HEK293 (cell line): ENCODE results near the gene REEP6.

Experiments
- CTCF ChIA-PET: fragments of 350-600 bp; formaldehyde crosslinking; extraction: SDS; loops from one replicate; lab custom pipeline; 2021; ENCODE audit warnings: antibody characterized with exemption; lab: Yijun Ruan, JAX
- POLR2A ChIA-PET: fragments of 300-600 bp; formaldehyde crosslinking; extraction: SDS; loops from one replicate; lab custom pipeline; 2020; ENCODE audit warnings: antibody characterized with exemption, inconsistent platforms; lab: Yijun Ruan, JAX
- H3K27ac ChIP-seq: fragments of 200-500 bp; sonication (Bioruptor generic); 2 replicates; pipeline ENCODE4 v1.5.1; 2014; ENCODE audit warnings: low read depth, low read length, control low read depth, inconsistent platforms; ENCODE audit errors: extremely low read depth
- H3K36me3 ChIP-seq, 2 experiments: fragments of 200-500 bp in 1 of 2; sonication (Bioruptor generic) in 1 of 2; 1 replicate in 1 of 2; 2 replicates in 1 of 2; pipeline ENCODE4 v1.5.1; 2014 to 2017; ENCODE audit warnings: inconsistent platforms in 2 of 2, low read length in 2 of 2; ENCODE audit not compliant: control insufficient read depth in 2 of 2, insufficient read depth in 1 of 2
- H3K4me1 ChIP-seq: fragments of 200-500 bp; sonication (Bioruptor generic); 2 replicates; pipeline ENCODE4 v1.5.1; 2014; ENCODE audit warnings: mild to moderate bottlenecking, low read length, inconsistent platforms; ENCODE audit not compliant: control insufficient read depth, insufficient read depth
- H3K4me3 ChIP-seq: 2 replicates; pipeline ENCODE4 v1.5.1; 2011; ENCODE audit warnings: low read depth, mild to moderate bottlenecking, control low read depth, low read length, moderate library complexity
- H3K9me3 ChIP-seq: fragments of 200-500 bp; sonication (Bioruptor generic); 2 replicates; pipeline ENCODE4 v1.5.1; 2014; ENCODE audit warnings: low read depth, low read length, inconsistent platforms; ENCODE audit not compliant: control insufficient read depth, insufficient read depth
- BCL11B ChIP-seq: fragments of 450-650 bp; formaldehyde crosslinking; IDR thresholded peaks from 2 replicates; pipeline ENCODE4 v1.5.1; 2016; ENCODE audit warnings: low read depth, missing biosample characterization, missing genetic modification characterization
- IKZF3 ChIP-seq: fragments of 450-650 bp; IDR thresholded peaks from 2 replicates; pipeline ENCODE4 v1.5.0; 2018; ENCODE audit warnings: missing biosample characterization, mild to moderate bottlenecking, missing genetic modification characterization, moderate library complexity
- KLF17 ChIP-seq: fragments of 450-650 bp; formaldehyde crosslinking; IDR thresholded peaks from 2 replicates; pipeline ENCODE4 v1.5.1; 2016; ENCODE audit warnings: missing biosample characterization, missing genetic modification characterization
- KLF7 ChIP-seq: fragments of 450-650 bp; formaldehyde crosslinking; IDR thresholded peaks from 2 replicates; pipeline ENCODE4 v1.5.1; 2016; ENCODE audit warnings: missing biosample characterization, missing genetic modification characterization, borderline replicate concordance
- KLF9 ChIP-seq: fragments of 450-650 bp; formaldehyde crosslinking; IDR thresholded peaks from 2 replicates; pipeline ENCODE4 v1.5.1; 2016; ENCODE audit warnings: missing biosample characterization, missing genetic modification characterization, low read depth
- SP3 ChIP-seq: fragments of 450-650 bp; formaldehyde crosslinking; IDR thresholded peaks from 2 replicates; pipeline ENCODE4 v1.5.1; 2016; ENCODE audit warnings: missing biosample characterization, missing genetic modification characterization
- ZBTB1 ChIP-seq: fragments of 450-650 bp; formaldehyde crosslinking; IDR thresholded peaks from 2 replicates; pipeline ENCODE4 v1.5.1; 2016; ENCODE audit warnings: missing biosample characterization, missing genetic modification characterization
- ZBTB10 ChIP-seq: fragments of 450-650 bp; formaldehyde crosslinking; IDR thresholded peaks from 2 replicates; pipeline ENCODE4 v1.5.1; 2016; ENCODE audit warnings: missing biosample characterization, missing genetic modification characterization
- ZBTB20 ChIP-seq: fragments of 450-650 bp; formaldehyde crosslinking; IDR thresholded peaks from 2 replicates; pipeline ENCODE4 v1.5.1; 2016; ENCODE audit warnings: missing biosample characterization, missing genetic modification characterization
- ZBTB7A ChIP-seq: fragments of 450-650 bp; formaldehyde crosslinking; IDR thresholded peaks from 2 replicates; pipeline ENCODE4 v1.5.1; 2016; ENCODE audit warnings: low read depth, missing biosample characterization, missing genetic modification characterization
- ZEB2 ChIP-seq: fragments of 450-650 bp; formaldehyde crosslinking; IDR thresholded peaks from 2 replicates; pipeline ENCODE4 v1.5.1; 2016; ENCODE audit warnings: missing biosample characterization, missing genetic modification characterization
- ZNF121 ChIP-seq: fragments of 450-650 bp; formaldehyde crosslinking; IDR thresholded peaks from 2 replicates; pipeline ENCODE4 v1.5.1; 2016; ENCODE audit warnings: missing biosample characterization, missing genetic modification characterization
- ZNF169 ChIP-seq: fragments of 450-650 bp; formaldehyde crosslinking; IDR thresholded peaks from 2 replicates; pipeline ENCODE4 v1.5.1; 2016; ENCODE audit warnings: missing biosample characterization, missing genetic modification characterization
- ZNF184 ChIP-seq: fragments of 450-650 bp; IDR thresholded peaks from 2 replicates; pipeline ENCODE4 v1.5.1; 2018; ENCODE audit warnings: missing biosample characterization, mild to moderate bottlenecking, missing genetic modification characterization
- ZNF341 ChIP-seq: fragments of 450-650 bp; formaldehyde crosslinking; IDR thresholded peaks from 2 replicates; pipeline ENCODE4; 2016; ENCODE audit warnings: low read depth, missing biosample characterization, missing genetic modification characterization
- ZNF426 ChIP-seq: fragments of 450-650 bp; formaldehyde crosslinking; IDR thresholded peaks from 2 replicates; pipeline ENCODE4 v1.5.1; 2017; ENCODE audit warnings: missing biosample characterization, missing genetic modification characterization, mild to moderate bottlenecking, inconsistent platforms, moderate library complexity
- ZNF580 ChIP-seq: fragments of 450-650 bp; formaldehyde crosslinking; IDR thresholded peaks from 2 replicates; pipeline ENCODE4 v1.5.1; 2016; ENCODE audit warnings: missing biosample characterization, missing genetic modification characterization
- ZNF623 ChIP-seq: fragments of 450-650 bp; formaldehyde crosslinking; IDR thresholded peaks from 2 replicates; pipeline ENCODE4 v1.5.1; 2016; ENCODE audit warnings: missing biosample characterization, missing genetic modification characterization
- ZNF660 ChIP-seq: fragments of 450-650 bp; IDR thresholded peaks from 2 replicates; pipeline ENCODE4 v1.5.1; 2018; ENCODE audit warnings: missing biosample characterization, mild to moderate bottlenecking, missing genetic modification characterization
- ZNF76 ChIP-seq: fragments of 450-650 bp; formaldehyde crosslinking; IDR thresholded peaks from 2 replicates; pipeline ENCODE4; 2016; ENCODE audit warnings: low read depth, missing biosample characterization, missing genetic modification characterization, borderline replicate concordance
- ZNF837 ChIP-seq: fragments of 450-650 bp; formaldehyde crosslinking; IDR thresholded peaks from 2 replicates; pipeline ENCODE4 v1.5.1; 2016; ENCODE audit warnings: missing biosample characterization, missing genetic modification characterization
- ZSCAN30 ChIP-seq: fragments of 450-650 bp; IDR thresholded peaks from 2 replicates; pipeline ENCODE4 v1.5.1; 2018; ENCODE audit warnings: missing biosample characterization, mild to moderate bottlenecking, missing genetic modification characterization, moderate library complexity
- ZSCAN5A ChIP-seq: fragments of 450-650 bp; formaldehyde crosslinking; IDR thresholded peaks from 2 replicates; pipeline ENCODE4 v1.5.1; 2016; ENCODE audit warnings: missing biosample characterization, missing genetic modification characterization

Gene REEP6

GRCh38 chr19:1511318-1512317 lies 20.6 kb downstream of the REEP6 start:
- Histone ChIP-seq H3K4me1 (no peaks in the 10 kb centered on the region), H3K4me3 (no peak overlapping the region), H3K36me3 (no peaks in the 10 kb centered on the region), H3K27ac (no peak overlapping the region), H3K9me3 (no peaks in the 10 kb centered on the region)
- POLR2A ChIA-PET = no interaction called here
- CTCF ChIA-PET = interaction anchor here (1.0 kb wide), 1 partner anchor 21 kb away, joined by 3 read pairs; no protein-coding TSS in a partner anchor
- TF ChIP-seq ZNF341 (tag by site-specific recombination) = peak; percentile 13; the same call in 1 of the 2 replicates
- TF ChIP-seq KLF9 (tag by site-specific recombination) = no peak
- TF ChIP-seq IKZF3 (tag by site-specific recombination) = peak; percentile 23; the same call in 1 of the 2 replicates
- no peak for TF ChIP-seq ZNF580 (tag by site-specific recombination)

- no peaks in the 10 kb centered on the region for H3K4me1 ChIP-seq
- H3K36me3 ChIP-seq = no peaks in the 10 kb centered on the region
- H3K27ac ChIP-seq = no peak within 1 kb of the TSS; the same call in 1 of the 2 replicates
- no peaks in the 10 kb centered on the region for H3K9me3 ChIP-seq
- POLR2A ChIA-PET = no interaction called here
- CTCF ChIA-PET = no interaction called here
- H3K4me3 ChIP-seq = peak within 1 kb of the TSS; percentile 38
- TF ChIP-seq ZNF76 (tag by site-specific recombination) (peak; percentile 50; the same call in 1 of the 2 replicates), KLF7 (tag by site-specific recombination) (peak; percentile 67), ZSCAN5A (tag by site-specific recombination) (peak; percentile 48; the same call in 1 of the 2 replicates), ZNF623 (tag by site-specific recombination) (0 out of 2 replicates have a peak, but pooled peaks have one; percentile 19), ZBTB20 (tag by site-specific recombination) (peak; percentile 99), KLF17 (tag by site-specific recombination) (peak; percentile 45), ZNF169 (no peak), ZBTB10 (tag by site-specific recombination) (peak; percentile 65; the same call in 1 of the 2 replicates), ZNF837 (tag by site-specific recombination) (0 out of 2 replicates have a peak, but pooled peaks have one; percentile 46), ZNF184 (tag by site-specific recombination) (no peak), ZEB2 (tag by site-specific recombination) (0 out of 2 replicates have a peak, but pooled peaks have one; percentile 14), ZNF121 (0 out of 2 replicates have a peak, but pooled peaks have one; percentile 65), ZBTB7A (tag by site-specific recombination) (peak; percentile 96), SP3 (peak; percentile 42), ZNF341 (tag by site-specific recombination) (peak; percentile 73), IKZF3 (tag by site-specific recombination) (peak; percentile 57), ZBTB1 (tag by site-specific recombination) (no peak), ZNF426 (no peak), BCL11B (tag by site-specific recombination) (0 out of 2 replicates have a peak, but pooled peaks have one; percentile 52), ZSCAN30 (tag by site-specific recombination) (peak; percentile 61; the same call in 1 of the 2 replicates), ZNF660 (tag by site-specific recombination) (peak; percentile 13; the same call in 1 of the 2 replicates)
These were observed 21.9 kb downstream of the REEP6 start, which contains the start of gene ADAMTSL5 for GRCh38 chr19:1512671-1513498. Gene ADAMTSL5 (minus strand): TSS chr19:1513019. CDS start chr19:1510943, 2,076 bp downstream.
